ENCODE data around the gene MUSTN1. TPM values are rescaled to one million over a fixed set of nuclear protein-coding genes. Genes with fewer than 3 reads are reported as not detected.
A peak's percentile ranks its signal among the peaks of the same experiment; 100 is the strongest.

Gene MUSTN1
- polyA plus RNA-seq, 1 experiment: not detected

GRCh38 chr3:52792961-52793695 is 41.7 kb downstream of the MUSTN1 start:
- no peak overlapping the region for H3K4me3 ChIP-seq (ENCODE audit: low read depth, low read length)
- ChIA-PET CTCF (no interaction called here), POLR2A (interaction anchor here (0.7 kb wide), 1 partner anchor 43 kb away, joined by 5 read pairs; no protein-coding TSS in a partner anchor)
- TF ChIP-seq CTCF (IDR thresholded peaks at IDR 0.05; ENCODE audit: low read depth, low read length): no peak
- H3K9me3 ChIP-seq (ENCODE audit: control insufficient read depth, insufficient read depth, low read length): no peaks in the 10 kb centered on the region; the same call in 1 of the 2 replicates
- no peak for DNase-seq (ENCODE audit: low read depth, low spot score)
- peaks cover 12% of the 10 kb centered on the region for H3K27me3 ChIP-seq (ENCODE audit: control insufficient read depth, insufficient read depth, low read length)
- H3K27ac ChIP-seq (ENCODE audit: low read depth, low read length): no peak overlapping the region

GRCh38 chr3:52792413-52792812 is 42.4 kb downstream of the MUSTN1 start:
- Histone ChIP-seq H3K27ac (ENCODE audit: low read depth, low read length) (no peak overlapping the region), H3K4me3 (ENCODE audit: low read depth, low read length) (no peak overlapping the region), H3K9me3 (ENCODE audit: control insufficient read depth, insufficient read depth, low read length) (no peaks in the 10 kb centered on the region; the same call in 1 of the 2 replicates), H3K27me3 (ENCODE audit: control insufficient read depth, insufficient read depth, low read length) (peaks cover 17% of the 10 kb centered on the region)
- ChIA-PET POLR2A (interaction anchor here (0.7 kb wide), 1 partner anchor 42 kb away, joined by 5 read pairs; no protein-coding TSS in a partner anchor), CTCF (no interaction called here)
- TF ChIP-seq CTCF (IDR thresholded peaks at IDR 0.05; ENCODE audit: low read depth, low read length): 0 out of 2 replicates have a peak, but pooled peaks have one; percentile 1
- DNase-seq (ENCODE audit: low read depth, low spot score): no peak

DNA sequence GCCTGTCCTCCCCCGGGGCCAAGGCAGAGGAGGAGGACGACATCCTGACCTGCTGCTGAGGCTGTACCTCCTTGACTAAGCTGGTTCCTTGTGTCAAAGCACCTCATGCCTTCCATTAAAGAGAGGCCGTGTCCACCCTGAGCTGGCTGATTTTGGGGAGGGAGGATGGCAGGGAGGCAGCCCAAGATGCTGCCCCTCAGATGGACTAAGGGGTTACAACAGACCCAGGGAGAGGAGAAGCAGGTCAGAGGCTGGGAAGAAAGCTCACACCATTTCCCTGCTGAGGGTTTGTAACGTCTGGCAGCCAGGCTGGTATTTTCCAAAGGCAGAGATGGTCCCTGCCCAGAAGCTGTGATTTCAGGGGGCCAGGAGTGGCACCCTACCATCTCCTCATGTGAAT is 42.9 kb downstream of the MUSTN1 start:
- CTCF ChIA-PET: interaction anchor here (1.6 kb wide), 1 partner anchor 29 kb away, joined by 4 read pairs; no protein-coding TSS in a partner anchor
- TF ChIP-seq CTCF (IDR thresholded peaks at IDR 0.05; ENCODE audit: low read depth, low read length): no peak
- POLR2A ChIA-PET: no interaction called here
- H3K27me3 ChIP-seq (ENCODE audit: control insufficient read depth, insufficient read depth, low read length): peaks cover 17% of the 10 kb centered on the region
- H3K9me3 ChIP-seq (ENCODE audit: control insufficient read depth, insufficient read depth, low read length): no peaks in the 10 kb centered on the region; the same call in 1 of the 2 replicates
- DNase-seq (ENCODE audit: low read depth, low spot score): no peak
- no peak overlapping the region for H3K4me3 ChIP-seq (ENCODE audit: low read depth, low read length)
- H3K27ac ChIP-seq (ENCODE audit: low read depth, low read length): no peak overlapping the region

- no peak for DNase-seq (ENCODE audit: low read depth, low spot score)
- POLR2A ChIA-PET: no interaction called here
- no peak overlapping the region for H3K4me3 ChIP-seq (ENCODE audit: low read depth, low read length)
- H3K27me3 ChIP-seq (ENCODE audit: control insufficient read depth, insufficient read depth, low read length): peaks cover 17% of the 10 kb centered on the region
- no peaks in the 10 kb centered on the region; the same call in 1 of the 2 replicates for H3K9me3 ChIP-seq (ENCODE audit: control insufficient read depth, insufficient read depth, low read length)
- no peak overlapping the region for H3K27ac ChIP-seq (ENCODE audit: low read depth, low read length)
- no peak for TF ChIP-seq CTCF (IDR thresholded peaks at IDR 0.05; ENCODE audit: low read depth, low read length)
- CTCF ChIA-PET: interaction anchor here (1.6 kb wide), 1 partner anchor 29 kb away, joined by 4 read pairs; no protein-coding TSS in a partner anchor
Measured at GRCh38 chr3:52791366-52791765, 43.5 kb downstream of the MUSTN1 start.

GRCh38 chr3:52790741-52791140 is 44.1 kb downstream of the MUSTN1 start:
- peaks cover 21% of the 10 kb centered on the region for H3K27me3 ChIP-seq (ENCODE audit: control insufficient read depth, insufficient read depth, low read length)
- POLR2A ChIA-PET: no interaction called here
- DNase-seq (ENCODE audit: low read depth, low spot score): no peak

More at GRCh38 chr3:52790741-52791140, 44.1 kb downstream of the MUSTN1 start:
- Histone ChIP-seq H3K4me3 (ENCODE audit: low read depth, low read length) (no peak overlapping the region), H3K27ac (ENCODE audit: low read depth, low read length) (no peak overlapping the region), H3K9me3 (ENCODE audit: control insufficient read depth, insufficient read depth, low read length) (no peaks in the 10 kb centered on the region; the same call in 1 of the 2 replicates)
- CTCF ChIA-PET: interaction anchor here (1.6 kb wide), 1 partner anchor 30 kb away, joined by 4 read pairs; no protein-coding TSS in a partner anchor
- no peak for TF ChIP-seq CTCF (IDR thresholded peaks at IDR 0.05; ENCODE audit: low read depth, low read length)
